Adrenal gland (tissue), 12 donors: ENCODE data around the gene AMN1. TPM values are rescaled to one million over a fixed set of nuclear protein-coding genes. Genes with fewer than 3 reads are reported as not detected.
"Not testable (repeated sequence)": the region's sequence is repeated elsewhere in the genome, so short reads cannot be mapped to it uniquely, and the experiment has no call there.

ENCODE experiments used
- DNase-seq, 7 donors: peaks; one replicate each; pipeline ENCODE4 v3.0.0-alpha.2; 2019 to 2020
- H3K27ac ChIP-seq, 5 donors: fragments of 200-600 bp; sonication (generic) in 4 of 5; 1 replicate in 3 of 5; 2 replicates in 2 of 5; pipeline versions ENCODE4 v1.5.1 to v1.8.0; 2016 to 2020; ENCODE audit warnings: mild to moderate bottlenecking in 1 of 5
- H3K27me3 ChIP-seq: fragments of 200-600 bp; 2 replicates; pipeline ENCODE4 v1.8.0; 2021
- H3K36me3 ChIP-seq, 2 donors: fragments of 200-600 bp; replicated peaks in 1 of 2; 1 replicate in 1 of 2; 2 replicates in 1 of 2; pipeline versions ENCODE4 v1.5.1 to v1.8.0; 2018 to 2022
- H3K4me1 ChIP-seq, 2 donors: fragments of 200-600 bp; replicated peaks in 1 of 2; 1 replicate in 1 of 2; 2 replicates in 1 of 2; pipeline versions ENCODE4 v1.5.1 to v1.8.0; 2018 to 2021
- H3K4me3 ChIP-seq, 4 donors: fragments of 200-600 bp; sonication (generic) in 3 of 4; one replicate each; pipeline ENCODE4 v1.5.1; 2016 to 2018
- H3K9me3 ChIP-seq, 3 donors: fragments of 200-600 bp; sonication (generic) in 1 of 3; replicated peaks in 1 of 3; 1 replicate in 2 of 3; 2 replicates in 1 of 3; pipeline versions ENCODE4 v1.5.1 to v1.8.0; 2016 to 2021
- POLR2A ChIP-seq, 2 donors: fragments of 450-650 bp; IDR thresholded peaks; one replicate each; pipeline ENCODE4 v1.6.1; 2017; ENCODE audit warnings: antibody characterized with exemption in 2 of 2, mild to moderate bottlenecking in 2 of 2, moderate library complexity in 1 of 2
- WGBS, 4 donors: extraction: QIAGEN DNeasy Blood & Tissue Kit in 2 of 4; methylation state at CpG; one replicate each; pipeline versions ENCODE4 v1.1.5 to v1.1.7; 2013 to 2017; 5-methylcytosine and 5-hydroxymethylcytosine counted together
- intact Hi-C, 2 donors: fragments of 100-400 bp; cut with DNase I; formaldehyde crosslinking; loops; one replicate each; pipeline versions ENCODE4 v1.14.1 to v1.15.0; 2022 to 2023
- polyA plus RNA-seq, 3 donors: library from polyadenylated mRNA; stranded (reverse); fragments of 200-250 nt in 2 of 3; fragments of 350-450 nt in 1 of 3; fragmentation: Illumina TruSeq in 1 of 3; extraction: RNeasy Lipid Tissue Mini Kit (QIAGEN cat#74804) in 1 of 3; gene quantifications; one replicate each; pipeline ENCODE4 v1.2.3, GENCODE V29; 2013 to 2014
- total RNA-seq, 9 donors: library from RNA; depleted of rRNA in 4 of 9; stranded (reverse); fragments of >200 nt in 4 of 9; fragments of 120-200 nt in 1 of 9; fragmentation: NEBNext Ultra II Directional in 1 of 9; extraction: Animal tissue kit (Norgen Biotek cat#: 25700) in 1 of 9; gene quantifications; one replicate each; pipeline versions ENCODE4 v1.1.0 to v1.2.4, GENCODE V29; 2013 to 2023
- TF ChIP-seq, protein P1 (sequence below), 6 experiments: fragments of 450-650 bp in 4 of 6; fragments of 200-600 bp in 2 of 6; sonication (generic) in 1 of 6; IDR thresholded peaks; 1 replicate in 5 of 6; 2 replicates in 1 of 6; pipeline versions ENCODE4 v1.5.1 to v1.8.0; 2016 to 2021; ENCODE audit warnings: antibody characterized with exemption in 6 of 6, mild to moderate bottlenecking in 2 of 6, moderate library complexity in 1 of 6
- donor health status: healthy with polysubstance abuse.
- donor health status: Bipolar disorder and iron deficiency.
- donor health status: DM: yes; HTN: yes; CAD: no.
- donor health status: DM: no; HTN: no; CAD: no.
- donor health status: DM: no; HTN: no; CAD: no.
- donor health status: DM: yes; HTN: yes; CAD: no.

Gene AMN1
- total and polyA plus RNA-seq, 12 donors = 7.2 to 36.7 (median 13.1) TPM

DNA sequence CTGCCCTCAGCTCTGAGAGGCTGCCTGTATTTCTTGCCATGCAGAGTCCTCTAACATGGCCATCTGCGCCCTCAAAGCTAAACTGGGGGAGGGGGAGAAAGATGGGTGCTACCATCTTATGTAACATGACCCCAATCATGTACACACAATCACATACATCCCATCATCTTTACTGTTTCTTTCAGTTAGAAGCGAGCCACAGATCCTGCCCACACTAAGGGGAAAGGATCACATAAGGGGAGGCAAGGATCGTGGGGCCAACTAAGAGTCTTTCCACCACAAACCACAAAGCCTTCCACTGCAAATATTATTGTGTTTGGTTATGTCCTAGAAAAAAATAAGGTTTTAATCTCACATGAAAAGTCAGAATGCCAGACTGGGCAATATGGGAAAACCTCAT lies 11.8 kb upstream of the AMN1 start:
- TF ChIP-seq, protein P1, sequence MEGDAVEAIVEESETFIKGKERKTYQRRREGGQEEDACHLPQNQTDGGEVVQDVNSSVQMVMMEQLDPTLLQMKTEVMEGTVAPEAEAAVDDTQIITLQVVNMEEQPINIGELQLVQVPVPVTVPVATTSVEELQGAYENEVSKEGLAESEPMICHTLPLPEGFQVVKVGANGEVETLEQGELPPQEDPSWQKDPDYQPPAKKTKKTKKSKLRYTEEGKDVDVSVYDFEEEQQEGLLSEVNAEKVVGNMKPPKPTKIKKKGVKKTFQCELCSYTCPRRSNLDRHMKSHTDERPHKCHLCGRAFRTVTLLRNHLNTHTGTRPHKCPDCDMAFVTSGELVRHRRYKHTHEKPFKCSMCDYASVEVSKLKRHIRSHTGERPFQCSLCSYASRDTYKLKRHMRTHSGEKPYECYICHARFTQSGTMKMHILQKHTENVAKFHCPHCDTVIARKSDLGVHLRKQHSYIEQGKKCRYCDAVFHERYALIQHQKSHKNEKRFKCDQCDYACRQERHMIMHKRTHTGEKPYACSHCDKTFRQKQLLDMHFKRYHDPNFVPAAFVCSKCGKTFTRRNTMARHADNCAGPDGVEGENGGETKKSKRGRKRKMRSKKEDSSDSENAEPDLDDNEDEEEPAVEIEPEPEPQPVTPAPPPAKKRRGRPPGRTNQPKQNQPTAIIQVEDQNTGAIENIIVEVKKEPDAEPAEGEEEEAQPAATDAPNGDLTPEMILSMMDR (IDR thresholded peaks at IDR 0.05) = no peak
- TF ChIP-seq POLR2A (IDR thresholded peaks at IDR 0.05) = no peak
- Histone ChIP-seq H3K36me3 (no peaks in the 10 kb centered on the region), H3K9me3 (no peaks in the 10 kb centered on the region), H3K4me1 (no peaks in the 10 kb centered on the region), H3K27me3 (no peaks in the 10 kb centered on the region), H3K4me3 (no peak overlapping the region), H3K27ac (no peak overlapping the region)
- intact Hi-C loops = no loop called here
- DNase-seq = no peak
- WGBS, 4 donors = 48 to 56% (median 54%) methylated on average over 3 of the region's 3 CpGs

DNA sequence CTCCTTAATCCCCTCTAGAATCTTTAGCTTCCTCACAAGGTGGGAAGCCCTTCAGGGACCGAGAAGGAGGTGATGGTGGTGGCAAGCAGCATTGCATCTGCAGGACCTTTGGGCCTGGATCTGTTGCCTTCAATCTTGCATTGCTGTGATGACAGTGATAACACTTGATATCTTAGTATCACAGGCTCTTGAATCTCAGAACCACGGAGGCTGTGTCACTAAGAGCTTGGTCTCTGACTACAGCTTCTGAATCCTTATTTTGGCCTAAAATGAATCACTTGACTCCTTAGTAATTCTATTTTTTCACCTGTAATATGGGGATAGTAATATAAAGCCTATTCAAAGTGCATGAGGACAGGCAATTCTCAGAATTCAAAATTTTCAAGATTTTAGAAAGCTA lies 8.9 kb upstream of the AMN1 start:
- DNase-seq = no peak
- no peak overlapping the region for H3K4me3 ChIP-seq
- intact Hi-C loops = no loop called here

DNA sequence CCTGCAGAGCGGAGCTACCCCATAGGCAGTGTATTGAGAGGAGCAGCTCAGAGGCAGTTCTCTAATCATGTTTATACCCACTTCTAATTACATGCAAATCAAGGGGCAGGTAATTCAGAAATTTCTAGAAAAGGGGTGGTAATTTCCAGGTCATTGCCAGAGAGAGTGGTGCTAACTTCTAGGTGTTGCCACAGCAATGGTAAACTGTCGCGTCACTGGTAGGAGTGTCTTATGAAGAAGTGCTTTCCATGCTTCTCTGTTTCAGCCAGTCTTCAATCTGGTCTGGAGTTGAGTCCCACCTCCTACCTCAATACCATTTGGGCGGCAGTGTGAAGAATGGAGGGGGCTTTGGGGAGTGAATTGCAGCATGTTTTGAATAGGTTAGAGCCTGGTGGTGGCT lies 8.5 kb upstream of the AMN1 start:
- Histone ChIP-seq H3K4me3 (no peak overlapping the region), H3K4me1 (peaks cover 0 to 11% of the 10 kb centered on the region in 2 donors), H3K9me3 (no peaks in the 10 kb centered on the region), H3K27ac (no peak overlapping the region), H3K27me3 (no peaks in the 10 kb centered on the region), H3K36me3 (no peaks in the 10 kb centered on the region)
- intact Hi-C loops = no loop called here
- TF ChIP-seq, protein P1 (IDR thresholded peaks at IDR 0.05) = no peak
- TF ChIP-seq POLR2A (IDR thresholded peaks at IDR 0.05) = no peak
- DNase-seq = no peak
- 68 to 83% (median 75%) methylated on average over 3 to 4 of the region's 4 CpGs for WGBS, 4 donors

More for the DNA sequence above, 8.9 kb upstream of the AMN1 start:
- 77 to 86% (median 85%) methylated on average over 2 of the region's 2 CpGs for WGBS, 4 donors
- H3K4me1 ChIP-seq = peaks cover 0 to 7% of the 10 kb centered on the region in 2 donors
- no peaks in the 10 kb centered on the region for H3K9me3 ChIP-seq
- H3K27ac ChIP-seq = no peak overlapping the region
- no peaks in the 10 kb centered on the region for H3K27me3 ChIP-seq
- TF ChIP-seq, protein P1 (IDR thresholded peaks at IDR 0.05) = no peak
- no peak for TF ChIP-seq POLR2A (IDR thresholded peaks at IDR 0.05)
- no peaks in the 10 kb centered on the region for H3K36me3 ChIP-seq

DNA sequence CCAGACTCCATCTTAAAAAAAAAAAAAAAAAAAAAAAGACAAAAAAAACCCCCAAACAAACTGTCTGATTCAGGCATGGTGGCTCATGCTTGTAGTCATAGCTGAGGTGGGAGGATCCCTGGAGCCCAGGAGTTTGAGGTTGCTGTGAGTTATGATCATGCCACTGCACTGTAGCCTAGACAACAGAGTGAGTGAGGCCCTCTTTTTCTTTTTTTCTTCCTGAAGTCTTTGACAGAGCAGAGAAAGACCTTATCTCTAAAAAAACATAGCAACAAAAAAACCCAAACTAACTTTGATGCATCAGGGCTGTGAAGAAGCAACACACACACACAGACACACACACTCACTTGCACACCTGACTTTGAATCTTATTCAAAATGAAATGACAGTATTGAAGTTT lies 7.7 kb upstream of the AMN1 start:
- TF ChIP-seq, protein P1 (IDR thresholded peaks at IDR 0.05) = no peak
- no peak for TF ChIP-seq POLR2A (IDR thresholded peaks at IDR 0.05)
- Histone ChIP-seq H3K36me3 (no peaks in the 10 kb centered on the region), H3K4me1 (peaks cover 0 to 20% of the 10 kb centered on the region in 2 donors), H3K4me3 (no peak overlapping the region), H3K27ac (no peak overlapping the region), H3K9me3 (no peaks in the 10 kb centered on the region), H3K27me3 (no peaks in the 10 kb centered on the region)
- DNase-seq = peak in 4 of 7 donors; percentile 32 to 52 (median 44)
- intact Hi-C loops = no loop called here

DNA sequence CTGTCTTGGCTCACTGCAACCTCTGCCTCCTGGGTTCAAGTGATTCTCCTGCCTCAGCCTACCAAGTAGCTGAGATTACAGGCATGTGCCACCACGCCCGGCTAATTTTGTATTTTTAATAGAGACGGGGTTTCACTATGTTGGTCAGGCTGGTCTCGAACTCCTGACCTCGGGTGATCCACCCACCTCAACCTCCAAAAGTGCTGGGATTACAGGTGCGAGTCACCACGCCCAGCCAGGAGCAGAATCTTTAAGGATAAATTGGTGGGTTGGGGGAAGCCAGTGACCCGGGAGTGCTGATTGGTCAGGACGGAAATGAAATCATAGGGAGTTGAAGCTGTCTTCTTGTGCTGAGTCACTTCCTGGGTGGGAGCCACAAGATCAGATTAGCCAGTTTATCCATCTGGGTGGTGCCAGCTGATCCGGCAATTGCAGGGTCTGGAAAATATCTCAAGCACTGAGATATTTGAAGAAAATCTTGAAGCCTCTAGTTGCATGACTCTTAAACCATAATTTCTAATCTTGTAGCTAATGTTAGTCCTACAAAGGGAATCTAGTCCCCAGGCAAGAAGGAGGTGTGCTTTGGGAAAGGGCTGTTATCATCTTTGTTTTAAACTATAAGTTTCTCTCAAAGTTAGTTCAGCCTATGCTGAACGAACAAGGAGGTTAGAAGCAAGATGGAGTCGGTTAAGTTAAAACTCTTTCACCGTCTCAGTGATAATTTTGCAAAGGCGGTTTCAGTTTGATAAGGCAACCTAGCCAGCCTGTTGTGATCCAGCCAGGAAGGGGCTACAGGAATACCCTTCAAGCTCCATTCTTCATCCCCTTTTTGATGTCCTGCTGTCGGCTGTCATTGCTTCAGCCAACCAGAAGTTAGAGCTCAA lies 5.0 kb upstream of the AMN1 start:
- Histone ChIP-seq H3K4me1 (peaks cover 0 to 35% of the 10 kb centered on the region in 2 donors), H3K27ac (peak overlapping the region in 2 of 5 donors; percentile 61 to 95)
- H3K9me3 ChIP-seq, H3K36me3 ChIP-seq, H3K27me3 ChIP-seq, intact Hi-C loops, H3K4me3 ChIP-seq, DNase-seq: not testable (repeated sequence)
- 80 to 88% (median 85%) methylated on average over 15 of the region's 15 CpGs for WGBS, 4 donors
